Measurements from ENCODE around the gene TIMP3. TPM values are rescaled to one million over a fixed set of nuclear protein-coding genes. Genes with fewer than 3 reads are reported as not detected.

TIMP3 gene
- 10 to 100 TPM in 1 of 2 donors, 1 to 10 TPM in 1; 6.3 to 17.1 TPM for total RNA-seq
- polyA plus RNA-seq (2013, experiment 1 of 2), result 20.9 TPM
- polyA plus RNA-seq (2013, experiment 2 of 2), result 21.2 TPM
- long read RNA-seq, experiment 1, full-length matches to known transcripts, result 1 of 3 reads
- long read RNA-seq, experiment 1, partial matches to known transcripts, result 0 of 3 reads
- long read RNA-seq, experiment 1, other reads (novel, unspliced or antisense), result 2 of 3 reads
- long read RNA-seq, experiment 2, full-length matches to known transcripts, result 26 of 35 reads
- long read RNA-seq, experiment 2, partial matches to known transcripts, result 1 of 35 reads
- long read RNA-seq, experiment 2, other reads (novel, unspliced or antisense), result 8 of 35 reads
- long read RNA-seq, experiment 3, full-length matches to known transcripts, result 6 of 19 reads
- long read RNA-seq, experiment 3, partial matches to known transcripts, result 6 of 19 reads
- long read RNA-seq, experiment 3, other reads (novel, unspliced or antisense), result 7 of 19 reads
- long read RNA-seq, experiment 4, partial matches to known transcripts, result 1 of 3 reads
- long read RNA-seq, experiment 4, other reads (novel, unspliced or antisense), result 2 of 3 reads

DNA sequence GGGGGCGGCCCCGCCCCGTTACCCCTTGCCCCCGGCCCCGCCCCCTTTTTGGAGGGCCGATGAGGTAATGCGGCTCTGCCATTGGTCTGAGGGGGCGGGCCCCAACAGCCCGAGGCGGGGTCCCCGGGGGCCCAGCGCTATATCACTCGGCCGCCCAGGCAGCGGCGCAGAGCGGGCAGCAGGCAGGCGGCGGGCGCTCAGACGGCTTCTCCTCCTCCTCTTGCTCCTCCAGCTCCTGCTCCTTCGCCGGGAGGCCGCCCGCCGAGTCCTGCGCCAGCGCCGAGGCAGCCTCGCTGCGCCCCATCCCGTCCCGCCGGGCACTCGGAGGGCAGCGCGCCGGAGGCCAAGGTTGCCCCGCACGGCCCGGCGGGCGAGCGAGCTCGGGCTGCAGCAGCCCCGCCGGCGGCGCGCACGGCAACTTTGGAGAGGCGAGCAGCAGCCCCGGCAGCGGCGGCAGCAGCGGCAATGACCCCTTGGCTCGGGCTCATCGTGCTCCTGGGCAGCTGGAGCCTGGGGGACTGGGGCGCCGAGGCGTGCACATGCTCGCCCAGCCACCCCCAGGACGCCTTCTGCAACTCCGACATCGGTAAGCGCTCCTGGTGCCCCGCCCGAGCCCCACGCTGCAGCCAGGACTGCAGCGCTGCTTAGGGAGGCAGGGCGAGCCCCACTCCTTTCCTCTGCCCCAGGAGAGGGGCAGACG lies at the start of gene TIMP3:
Gene TIMP3 (plus strand): TSS at position 169 of the 700 bp plus-strand sequence. CDS start 297 bp downstream, at position 466.
- Mint-ChIP-seq H3K9me3 (no peaks in the 10 kb centered on the region), H3K36me3 (ENCODE audit: low read depth) (no peaks in the 10 kb centered on the region), H3K27ac (peak within 1 kb of the TSS; percentile 63), H3K4me3 (peak within 1 kb of the TSS; percentile 74), H3K4me1 (peaks cover 40% of the 10 kb centered on the region), H3K27me3 (ENCODE audit: insufficient read depth) (peaks cover 19% of the 10 kb centered on the region)
- no peaks in the 10 kb centered on the region for H3K27me3 ChIP-seq (ENCODE audit: control insufficient read depth, insufficient read depth, low read length, poor library complexity, severe bottlenecking)
- peak within 1 kb of the TSS; percentile 88 for H3K4me3 ChIP-seq (ENCODE audit: low read length)
- 0 to 1% methylated on average over 14 to 72 of the region's 72 CpGs for WGBS, 2 experiments (ENCODE audit: insufficient coverage in 1 of 2, insufficient read length in 1 of 2)
- H3K9ac ChIP-seq (ENCODE audit: extremely low read depth, low read length, poor library complexity, severe bottlenecking), result peak within 1 kb of the TSS; percentile 41
- peak; percentile 94 for DNase-seq
- H3K4me1 ChIP-seq (ENCODE audit: control insufficient read depth, insufficient read depth, low read length), result peaks cover 3% of the 10 kb centered on the region
- H3K9me3 ChIP-seq (ENCODE audit: control insufficient read depth, low read length), result no peaks in the 10 kb centered on the region
- H3K36me3 ChIP-seq (ENCODE audit: control insufficient read depth, insufficient read depth, low read length), result peaks cover 4% of the 10 kb centered on the region
- no peak within 1 kb of the TSS for H3K27ac ChIP-seq (ENCODE audit: low read depth, low read length)
- TF ChIP-seq, protein P1, sequence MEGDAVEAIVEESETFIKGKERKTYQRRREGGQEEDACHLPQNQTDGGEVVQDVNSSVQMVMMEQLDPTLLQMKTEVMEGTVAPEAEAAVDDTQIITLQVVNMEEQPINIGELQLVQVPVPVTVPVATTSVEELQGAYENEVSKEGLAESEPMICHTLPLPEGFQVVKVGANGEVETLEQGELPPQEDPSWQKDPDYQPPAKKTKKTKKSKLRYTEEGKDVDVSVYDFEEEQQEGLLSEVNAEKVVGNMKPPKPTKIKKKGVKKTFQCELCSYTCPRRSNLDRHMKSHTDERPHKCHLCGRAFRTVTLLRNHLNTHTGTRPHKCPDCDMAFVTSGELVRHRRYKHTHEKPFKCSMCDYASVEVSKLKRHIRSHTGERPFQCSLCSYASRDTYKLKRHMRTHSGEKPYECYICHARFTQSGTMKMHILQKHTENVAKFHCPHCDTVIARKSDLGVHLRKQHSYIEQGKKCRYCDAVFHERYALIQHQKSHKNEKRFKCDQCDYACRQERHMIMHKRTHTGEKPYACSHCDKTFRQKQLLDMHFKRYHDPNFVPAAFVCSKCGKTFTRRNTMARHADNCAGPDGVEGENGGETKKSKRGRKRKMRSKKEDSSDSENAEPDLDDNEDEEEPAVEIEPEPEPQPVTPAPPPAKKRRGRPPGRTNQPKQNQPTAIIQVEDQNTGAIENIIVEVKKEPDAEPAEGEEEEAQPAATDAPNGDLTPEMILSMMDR (conservative IDR thresholded peaks at IDR 0.05), result no peak

- H3K4me1 ChIP-seq (ENCODE audit: control insufficient read depth, insufficient read depth, low read length), result no peaks in the 10 kb centered on the region
- Mint-ChIP-seq H3K36me3 (ENCODE audit: low read depth) (no peaks in the 10 kb centered on the region), H3K9me3 (no peaks in the 10 kb centered on the region), H3K4me3 (no peak overlapping the region), H3K27ac (no peak overlapping the region), H3K4me1 (peaks cover 6% of the 10 kb centered on the region), H3K27me3 (ENCODE audit: insufficient read depth) (peaks cover 2% of the 10 kb centered on the region)
- H3K4me3 ChIP-seq (ENCODE audit: low read length), result no peak overlapping the region
- H3K27ac ChIP-seq (ENCODE audit: low read depth, low read length), result no peak overlapping the region
- no peak overlapping the region for H3K9ac ChIP-seq (ENCODE audit: extremely low read depth, low read length, poor library complexity, severe bottlenecking)
- no peaks in the 10 kb centered on the region for H3K9me3 ChIP-seq (ENCODE audit: control insufficient read depth, low read length)
- TF ChIP-seq, protein P1 (conservative IDR thresholded peaks at IDR 0.05), result no peak
- WGBS, 2 experiments (ENCODE audit: insufficient coverage in 1 of 2, insufficient read length in 1 of 2), result 84 to 86% methylated on average over 5 to 9 of the region's 9 CpGs
- H3K36me3 ChIP-seq (ENCODE audit: control insufficient read depth, insufficient read depth, low read length), result no peaks in the 10 kb centered on the region
- no peak for DNase-seq
- no peaks in the 10 kb centered on the region for H3K27me3 ChIP-seq (ENCODE audit: control insufficient read depth, insufficient read depth, low read length, poor library complexity, severe bottlenecking)
Observed at GRCh38 chr22:32752326-32752725, 49.2 kb upstream of the TIMP3 start.

- H3K9ac ChIP-seq (ENCODE audit: extremely low read depth, low read length, poor library complexity, severe bottlenecking), result no peak overlapping the region
- H3K27ac Mint-ChIP-seq, result no peak overlapping the region
- WGBS, 2 experiments (ENCODE audit: insufficient coverage in 1 of 2, insufficient read length in 1 of 2), result 87 to 95% methylated on average over 4 to 11 of the region's 11 CpGs
Observed at GRCh38 chr22:32752816-32753520, 48.5 kb upstream of the TIMP3 start.

More at GRCh38 chr22:32752816-32753520, 48.5 kb upstream of the TIMP3 start:
- Mint-ChIP-seq H3K4me1 (peaks cover 6% of the 10 kb centered on the region), H3K4me3 (no peak overlapping the region), H3K36me3 (ENCODE audit: low read depth) (no peaks in the 10 kb centered on the region), H3K9me3 (no peaks in the 10 kb centered on the region), H3K27me3 (ENCODE audit: insufficient read depth) (peaks cover 2% of the 10 kb centered on the region)
- Histone ChIP-seq H3K4me1 (ENCODE audit: control insufficient read depth, insufficient read depth, low read length) (no peaks in the 10 kb centered on the region), H3K27me3 (ENCODE audit: control insufficient read depth, insufficient read depth, low read length, poor library complexity, severe bottlenecking) (no peaks in the 10 kb centered on the region), H3K27ac (ENCODE audit: low read depth, low read length) (no peak overlapping the region), H3K36me3 (ENCODE audit: control insufficient read depth, insufficient read depth, low read length) (no peaks in the 10 kb centered on the region), H3K9me3 (ENCODE audit: control insufficient read depth, low read length) (no peaks in the 10 kb centered on the region), H3K4me3 (ENCODE audit: low read length) (no peak overlapping the region)
- no peak for DNase-seq
- TF ChIP-seq, protein P1 (conservative IDR thresholded peaks at IDR 0.05), result no peak
